ENCODE measurements around the gene ADGRA1. TPM values are rescaled to one million over a fixed set of nuclear protein-coding genes. Genes with fewer than 3 reads are reported as not detected.

The ADGRA1 gene
- total RNA-seq, 1 donor from 2014 or later, result 0.99 TPM

- no peak for DNase-seq (ENCODE audit: extremely low spot score, unreplicated experiment)
- H3K27me3 Mint-ChIP-seq, result peaks cover 4% of the 10 kb centered on the region
- no peak overlapping the region for H3K4me3 Mint-ChIP-seq
- H3K27ac Mint-ChIP-seq, result no peak overlapping the region
- TF ChIP-seq CTCF (conservative IDR thresholded peaks at IDR 0.05), result no peak
- H3K36me3 Mint-ChIP-seq, result peaks cover 6% of the 10 kb centered on the region
- no peaks in the 10 kb centered on the region for H3K4me1 Mint-ChIP-seq (ENCODE audit: unreplicated experiment)
- no peaks in the 10 kb centered on the region for H3K9me3 Mint-ChIP-seq
These were observed 88.8 kb downstream of the ADGRA1 start for GRCh38 chr10:133176546-133176945.

GRCh38 chr10:133177380-133178157, 89.8 kb downstream of the ADGRA1 start:
- H3K27ac Mint-ChIP-seq, result no peak overlapping the region
- no peak overlapping the region for H3K4me3 Mint-ChIP-seq
- H3K4me1 Mint-ChIP-seq (ENCODE audit: unreplicated experiment), result no peaks in the 10 kb centered on the region
- no peak for TF ChIP-seq CTCF (conservative IDR thresholded peaks at IDR 0.05)
- DNase-seq (ENCODE audit: extremely low spot score, unreplicated experiment), result no peak
- no peaks in the 10 kb centered on the region for H3K9me3 Mint-ChIP-seq
- peaks cover 6% of the 10 kb centered on the region for H3K36me3 Mint-ChIP-seq
- peaks cover 4% of the 10 kb centered on the region for H3K27me3 Mint-ChIP-seq

- H3K9me3 Mint-ChIP-seq, result no peaks in the 10 kb centered on the region
- TF ChIP-seq CTCF (conservative IDR thresholded peaks at IDR 0.05), result no peak
- H3K4me1 Mint-ChIP-seq (ENCODE audit: unreplicated experiment), result no peaks in the 10 kb centered on the region
- DNase-seq (ENCODE audit: extremely low spot score, unreplicated experiment), result no peak
- no peaks in the 10 kb centered on the region for H3K27me3 Mint-ChIP-seq
- peaks cover 6% of the 10 kb centered on the region for H3K36me3 Mint-ChIP-seq
- H3K4me3 Mint-ChIP-seq, result no peak overlapping the region
- H3K27ac Mint-ChIP-seq, result no peak overlapping the region
These were observed 90.8 kb downstream of the ADGRA1 start for GRCh38 chr10:133178357-133179127.

- TF ChIP-seq CTCF (conservative IDR thresholded peaks at IDR 0.05), result no peak
- Mint-ChIP-seq H3K27me3 (no peaks in the 10 kb centered on the region), H3K4me1 (ENCODE audit: unreplicated experiment) (no peaks in the 10 kb centered on the region), H3K9me3 (no peaks in the 10 kb centered on the region), H3K36me3 (peaks cover 6% of the 10 kb centered on the region), H3K27ac (no peak overlapping the region), H3K4me3 (no peak overlapping the region)
- DNase-seq (ENCODE audit: extremely low spot score, unreplicated experiment), result no peak
These were observed 91.4 kb downstream of the ADGRA1 start for GRCh38 chr10:133179128-133179520.

- Mint-ChIP-seq H3K27ac (no peak overlapping the region), H3K9me3 (no peaks in the 10 kb centered on the region), H3K4me3 (no peak overlapping the region), H3K27me3 (no peaks in the 10 kb centered on the region), H3K36me3 (peaks cover 6% of the 10 kb centered on the region), H3K4me1 (ENCODE audit: unreplicated experiment) (no peaks in the 10 kb centered on the region)
- no peak for DNase-seq (ENCODE audit: extremely low spot score, unreplicated experiment)
- TF ChIP-seq CTCF (conservative IDR thresholded peaks at IDR 0.05), result no peak
These were observed 91.9 kb downstream of the ADGRA1 start for GRCh38 chr10:133179651-133180050.

Measured in type B pancreatic cell (in vitro differentiated cells).